Astrocyte (in vitro differentiated cells and primary cell): ENCODE results near the gene TCEAL6.

ENCODE experiments used
- EZH2 ChIP-seq: IDR thresholded peaks from 2 replicates; pipeline ENCODE4 v1.6.1; 2012; ENCODE audit warnings: mild to moderate bottlenecking, low read length, inconsistent platforms; ENCODE audit not compliant: insufficient read depth
- TF ChIP-seq, protein P1 (sequence below): IDR thresholded peaks from 2 replicates; pipeline ENCODE4 v1.5.1; 2011; ENCODE audit warnings: low read depth, mild to moderate bottlenecking, inconsistent platforms, low read length, moderate library complexity; ENCODE audit not compliant: insufficient read depth

DNA sequence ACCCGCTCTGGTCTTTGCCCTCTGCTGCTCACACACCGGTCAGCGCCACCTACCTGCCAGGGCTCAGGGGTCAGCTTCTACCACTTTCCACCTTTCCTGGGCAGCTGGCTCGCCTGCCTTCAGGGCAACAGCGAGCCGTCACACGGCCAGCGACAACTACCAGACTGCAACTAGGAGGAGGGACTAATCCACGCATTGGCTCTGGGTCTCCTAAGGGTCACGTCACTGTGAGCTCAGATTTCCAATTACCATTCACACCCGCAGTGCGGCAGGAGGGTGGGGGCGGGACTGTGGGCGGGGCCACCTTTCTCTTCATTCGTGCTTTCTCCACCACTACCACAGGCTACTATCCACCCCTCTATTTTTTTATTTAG, 13.5 kb upstream of the TCEAL6 start, which contains the start of gene BEX5:
- TF ChIP-seq, protein P1, sequence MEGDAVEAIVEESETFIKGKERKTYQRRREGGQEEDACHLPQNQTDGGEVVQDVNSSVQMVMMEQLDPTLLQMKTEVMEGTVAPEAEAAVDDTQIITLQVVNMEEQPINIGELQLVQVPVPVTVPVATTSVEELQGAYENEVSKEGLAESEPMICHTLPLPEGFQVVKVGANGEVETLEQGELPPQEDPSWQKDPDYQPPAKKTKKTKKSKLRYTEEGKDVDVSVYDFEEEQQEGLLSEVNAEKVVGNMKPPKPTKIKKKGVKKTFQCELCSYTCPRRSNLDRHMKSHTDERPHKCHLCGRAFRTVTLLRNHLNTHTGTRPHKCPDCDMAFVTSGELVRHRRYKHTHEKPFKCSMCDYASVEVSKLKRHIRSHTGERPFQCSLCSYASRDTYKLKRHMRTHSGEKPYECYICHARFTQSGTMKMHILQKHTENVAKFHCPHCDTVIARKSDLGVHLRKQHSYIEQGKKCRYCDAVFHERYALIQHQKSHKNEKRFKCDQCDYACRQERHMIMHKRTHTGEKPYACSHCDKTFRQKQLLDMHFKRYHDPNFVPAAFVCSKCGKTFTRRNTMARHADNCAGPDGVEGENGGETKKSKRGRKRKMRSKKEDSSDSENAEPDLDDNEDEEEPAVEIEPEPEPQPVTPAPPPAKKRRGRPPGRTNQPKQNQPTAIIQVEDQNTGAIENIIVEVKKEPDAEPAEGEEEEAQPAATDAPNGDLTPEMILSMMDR: no peak
- no peak for TF ChIP-seq EZH2
